Hematopoietic multipotent progenitor cell treated with erythropoietin and hydrocortisone succinate and interleukin-3 and kit ligand, for 15 days (in vitro differentiated cells): ENCODE measurements around the gene PPIB.
"Not testable (repeated sequence)": the region's sequence is repeated elsewhere in the genome, so short reads cannot be mapped to it uniquely, and the experiment has no call there.

ENCODE experiments used
- DNase-seq: peaks from one replicate; pipeline ENCODE4 v3.0.0-alpha.2; 2015; ENCODE audit warnings: low spot score

The PPIB gene

GRCh38 chr15:64141798-64142512 is 20.9 kb downstream of the PPIB start:
- no peak for DNase-seq

GRCh38 chr15:64138331-64138941 is 24.4 kb downstream of the PPIB start:
- DNase-seq, result peak; percentile 76

- DNase-seq, result peak; percentile 48
These were observed 25.5 kb downstream of the PPIB start for GRCh38 chr15:64137226-64137833.

GRCh38 chr15:64136347-64136746 is 26.5 kb downstream of the PPIB start:
- DNase-seq, result peak; percentile 52

GRCh38 chr15:64134345-64134829 is 28.4 kb downstream of the PPIB start:
- peak; percentile 92 for DNase-seq

GRCh38 chr15:64133623-64134344 is 29.0 kb downstream of the PPIB start:
- DNase-seq, result no peak

GRCh38 chr15:64132217-64132616 is 30.6 kb downstream of the PPIB start:
- DNase-seq, result no peak

GRCh38 chr15:64131547-64131946 is 31.3 kb downstream of the PPIB start:
- no peak for DNase-seq

- no peak for DNase-seq
These were observed 32.7 kb downstream of the PPIB start for GRCh38 chr15:64130159-64130558.

GRCh38 chr15:64127521-64128270 is 35.1 kb downstream of the PPIB start:
- no peak for DNase-seq

GRCh38 chr15:64125978-64126377 is 36.8 kb downstream of the PPIB start:
- no peak for DNase-seq

GRCh38 chr15:64122936-64123351 is 39.9 kb downstream of the PPIB start:
- no peak for DNase-seq

GRCh38 chr15:64122444-64122843 is 40.4 kb downstream of the PPIB start:
- no peak for DNase-seq

GRCh38 chr15:64121614-64122013 is 41.2 kb downstream of the PPIB start:
- no peak for DNase-seq

GRCh38 chr15:64120322-64120721 is 42.5 kb downstream of the PPIB start:
- DNase-seq, result not testable (repeated sequence)

- DNase-seq, result no peak
These were observed 44.9 kb downstream of the PPIB start for GRCh38 chr15:64117759-64118487.

GRCh38 chr15:64112904-64113303 is 49.9 kb downstream of the PPIB start:
- DNase-seq, result no peak

- peak; percentile 33 for DNase-seq
These were observed 50.6 kb downstream of the PPIB start for GRCh38 chr15:64112073-64112772.

- no peak for DNase-seq
These were observed 51.2 kb downstream of the PPIB start for GRCh38 chr15:64111679-64112050.

- no peak for DNase-seq
These were observed 51.7 kb downstream of the PPIB start for GRCh38 chr15:64110950-64111678.
